HG03196 (cell line): ENCODE measurements around the gene NUP58.

Experiments
- ATAC-seq: cut with Tn5 transposase; IDR thresholded peaks from one replicate; pipeline ENCODE4 v1.9.1; 2021; ENCODE audit not compliant: unreplicated experiment

Gene NUP58, protein sequence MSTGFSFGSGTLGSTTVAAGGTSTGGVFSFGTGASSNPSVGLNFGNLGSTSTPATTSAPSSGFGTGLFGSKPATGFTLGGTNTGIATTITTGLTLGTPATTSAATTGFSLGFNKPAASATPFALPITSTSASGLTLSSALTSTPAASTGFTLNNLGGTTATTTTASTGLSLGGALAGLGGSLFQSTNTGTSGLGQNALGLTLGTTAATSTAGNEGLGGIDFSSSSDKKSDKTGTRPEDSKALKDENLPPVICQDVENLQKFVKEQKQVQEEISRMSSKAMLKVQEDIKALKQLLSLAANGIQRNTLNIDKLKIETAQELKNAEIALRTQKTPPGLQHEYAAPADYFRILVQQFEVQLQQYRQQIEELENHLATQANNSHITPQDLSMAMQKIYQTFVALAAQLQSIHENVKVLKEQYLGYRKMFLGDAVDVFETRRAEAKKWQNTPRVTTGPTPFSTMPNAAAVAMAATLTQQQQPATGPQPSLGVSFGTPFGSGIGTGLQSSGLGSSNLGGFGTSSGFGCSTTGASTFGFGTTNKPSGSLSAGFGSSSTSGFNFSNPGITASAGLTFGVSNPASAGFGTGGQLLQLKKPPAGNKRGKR

GRCh38 chr13:25301347-25302113 is at the start of gene NUP58:
TSS of gene NUP58 (plus strand) at chr13:25301625. CDS start at chr13:25301774, 149 bp downstream.
- ATAC-seq = peak; percentile 98

- no peak for ATAC-seq
Observed at GRCh38 chr13:25252225-25252624, 49.2 kb upstream of the NUP58 start.

- no peak for ATAC-seq
Observed at GRCh38 chr13:25252752-25253151, 48.7 kb upstream of the NUP58 start.

DNA sequence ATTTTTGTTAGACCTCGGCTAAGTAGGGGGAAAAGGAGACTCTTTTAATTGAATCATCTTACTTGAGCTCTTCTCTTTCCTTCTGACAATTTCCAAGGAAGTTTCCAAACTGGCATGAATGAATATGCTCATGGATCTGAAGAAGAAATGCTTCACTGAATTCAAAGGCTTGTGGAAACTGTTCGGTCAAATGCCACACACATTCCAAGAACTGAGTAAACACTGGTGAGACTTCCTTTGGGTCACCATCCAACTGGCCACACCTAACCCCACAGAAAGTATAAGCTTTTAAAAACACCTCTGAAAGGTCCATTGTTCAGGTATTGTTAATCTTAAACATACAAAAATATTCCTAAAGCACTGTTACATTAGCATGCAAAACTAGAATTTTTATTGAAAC is 47.7 kb upstream of the NUP58 start:
- no peak for ATAC-seq

GRCh38 chr13:25262261-25262660 is 39.2 kb upstream of the NUP58 start:
- ATAC-seq = no peak

GRCh38 chr13:25266706-25267105 is 34.7 kb upstream of the NUP58 start:
- ATAC-seq = no peak

DNA sequence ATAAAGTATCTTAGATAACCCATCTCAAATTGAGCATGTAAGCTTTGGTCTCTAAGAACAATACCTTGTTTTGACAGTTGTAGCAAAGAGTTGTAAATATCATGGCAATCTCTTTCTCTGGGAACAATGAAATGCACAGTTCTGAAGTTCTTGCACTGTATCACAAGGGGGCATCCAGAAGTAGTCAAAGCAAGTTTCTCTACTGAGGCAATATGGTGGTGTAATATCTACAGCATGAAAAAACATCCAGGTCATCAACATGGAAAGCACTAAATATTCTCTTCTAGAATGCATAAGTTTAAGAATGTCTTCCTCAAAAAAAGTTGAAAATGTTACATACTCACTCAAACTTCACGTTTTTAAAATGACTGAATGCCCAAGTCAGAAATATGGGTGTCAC is 33.7 kb upstream of the NUP58 start:
- no peak for ATAC-seq

DNA sequence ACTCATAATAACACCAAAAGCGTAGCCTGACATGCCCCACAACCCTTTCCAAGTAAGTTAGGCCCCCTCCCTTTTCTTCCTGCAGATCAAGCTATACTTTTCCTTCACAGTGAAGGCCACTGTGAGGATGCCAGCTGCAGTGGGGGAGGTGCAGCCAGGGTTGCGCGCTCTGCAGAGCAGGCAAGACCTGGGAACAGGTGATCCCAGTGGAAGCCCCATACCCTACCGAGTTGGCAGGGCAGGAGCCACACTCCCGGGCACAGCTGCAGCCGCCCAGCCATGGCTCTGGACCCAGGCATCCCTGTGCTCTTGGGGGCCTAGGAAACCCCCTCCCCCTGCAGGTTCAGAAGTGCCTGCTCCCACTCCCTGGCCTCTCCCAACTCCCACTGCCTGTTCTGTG is 32.9 kb upstream of the NUP58 start:
- no peak for ATAC-seq

DNA sequence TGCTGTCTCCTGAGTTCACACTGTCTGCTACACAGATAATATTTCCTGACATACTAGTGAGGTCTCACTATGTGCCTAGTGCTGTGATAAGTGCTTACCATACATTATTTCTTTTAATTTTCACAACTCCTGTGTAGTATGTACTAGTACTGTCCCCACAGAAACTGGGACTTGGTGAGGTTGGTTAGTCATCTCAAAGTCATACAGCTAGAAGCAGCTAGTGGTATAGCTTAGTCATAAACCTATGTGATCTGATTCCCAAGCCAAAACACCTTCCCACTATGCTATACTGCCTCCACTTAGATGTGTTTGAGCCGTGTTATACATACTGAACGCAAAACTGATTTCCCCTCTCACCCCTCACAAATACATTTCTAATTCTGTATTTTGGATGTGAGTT is 24.7 kb upstream of the NUP58 start:
- ATAC-seq = no peak

GRCh38 chr13:25280396-25280795 is 21.0 kb upstream of the NUP58 start:
- ATAC-seq = no peak

DNA sequence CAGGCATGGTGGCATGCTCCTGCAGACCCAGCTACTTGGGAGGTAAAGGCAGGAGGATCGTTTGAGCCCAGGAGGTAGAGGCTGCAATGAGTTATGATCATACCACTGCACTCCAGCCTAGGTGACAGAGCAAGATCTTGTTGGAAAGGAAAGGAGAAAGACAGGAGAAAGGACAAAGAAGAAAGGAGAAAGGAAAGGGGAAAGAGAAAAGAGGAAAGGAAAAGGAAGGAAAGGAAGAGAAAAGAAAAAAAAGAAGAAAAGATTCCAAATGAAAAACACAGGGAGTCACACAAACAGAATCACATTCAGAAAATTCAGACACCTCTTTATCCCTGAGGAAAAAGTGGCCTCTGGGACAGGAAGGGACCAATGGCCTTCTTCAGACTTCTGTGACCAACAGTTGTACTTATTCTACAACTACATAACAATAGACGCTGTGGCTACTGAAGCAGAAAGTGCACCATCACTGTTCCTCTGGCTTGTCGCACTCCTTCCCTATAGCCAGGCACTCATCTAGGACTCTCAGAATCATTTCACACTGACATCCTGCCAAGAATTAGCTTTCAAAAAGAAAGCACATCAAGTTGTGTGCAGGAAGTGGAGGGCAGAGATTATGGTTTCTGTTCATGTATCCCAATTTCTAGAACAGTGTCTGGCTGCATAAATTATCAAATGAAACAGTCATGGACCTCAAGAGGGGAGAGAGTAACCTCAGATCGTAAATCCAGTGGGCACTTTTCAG is 20.1 kb upstream of the NUP58 start:
- peak; percentile 48 for ATAC-seq

- ATAC-seq = peak; percentile 28
Observed at GRCh38 chr13:25281935-25282332, 19.5 kb upstream of the NUP58 start.

DNA sequence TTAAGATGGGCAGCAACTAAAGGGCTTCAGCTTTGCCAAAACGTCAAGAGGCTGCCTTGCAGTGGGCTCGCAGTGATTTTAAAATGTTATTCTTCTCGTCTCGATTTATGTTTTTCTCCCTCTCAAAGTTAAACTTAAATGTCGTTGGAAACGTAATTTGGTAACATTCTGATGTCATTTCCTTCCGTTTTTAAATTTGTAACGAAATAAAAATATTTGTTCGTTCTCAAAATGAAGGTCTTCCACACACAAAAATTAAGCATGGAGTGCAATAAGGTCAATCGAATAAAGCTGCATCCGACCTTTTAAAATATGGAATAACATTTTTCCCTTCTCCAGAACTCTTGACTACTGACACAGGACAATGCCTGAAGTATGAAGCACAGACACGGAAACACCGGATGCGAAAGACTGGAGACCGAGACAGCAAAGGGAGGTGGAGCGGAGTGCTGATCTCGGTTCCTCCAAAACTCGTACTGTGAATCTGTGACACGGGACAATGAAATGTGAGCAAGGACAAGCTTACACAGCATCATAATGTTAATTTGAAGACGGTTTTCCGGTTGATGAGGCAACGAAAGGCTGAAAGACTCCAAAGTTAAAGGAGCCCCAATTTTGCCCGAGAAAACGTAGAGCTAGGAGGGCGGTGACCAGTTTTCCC is 15.0 kb upstream of the NUP58 start:
- ATAC-seq = peak; percentile 25

- ATAC-seq = peak; percentile 97
Observed at GRCh38 chr13:25286969-25287961, 14.2 kb upstream of the NUP58 start, which contains the start of gene MTMR6. TSS of gene MTMR6 (minus strand) at chr13:25287488. CDS start at chr13:25287247, 241 bp downstream.

- no peak for ATAC-seq
Observed at GRCh38 chr13:25288966-25289365, 12.5 kb upstream of the NUP58 start.

DNA sequence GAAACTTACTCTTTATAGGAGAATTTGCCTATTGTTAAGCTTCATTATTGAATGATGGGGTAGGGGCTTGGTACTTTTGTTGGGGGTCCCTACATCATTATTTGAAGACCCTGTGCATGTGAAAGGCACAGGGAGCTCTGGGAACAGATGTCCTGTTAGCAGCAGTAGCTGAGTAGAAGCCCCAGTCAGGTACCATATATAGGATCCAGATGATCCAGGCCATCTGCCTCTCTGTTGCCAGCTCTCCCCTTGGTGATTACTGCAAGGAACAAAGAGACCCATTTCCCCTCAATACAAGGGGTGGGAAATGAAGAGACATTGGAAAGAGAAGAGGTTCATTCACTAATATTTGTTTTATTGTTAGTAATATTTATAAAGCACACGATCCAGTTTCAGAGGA is 9.7 kb upstream of the NUP58 start:
- no peak for ATAC-seq

GRCh38 chr13:25292301-25292700 is 9.1 kb upstream of the NUP58 start:
- ATAC-seq = no peak

DNA sequence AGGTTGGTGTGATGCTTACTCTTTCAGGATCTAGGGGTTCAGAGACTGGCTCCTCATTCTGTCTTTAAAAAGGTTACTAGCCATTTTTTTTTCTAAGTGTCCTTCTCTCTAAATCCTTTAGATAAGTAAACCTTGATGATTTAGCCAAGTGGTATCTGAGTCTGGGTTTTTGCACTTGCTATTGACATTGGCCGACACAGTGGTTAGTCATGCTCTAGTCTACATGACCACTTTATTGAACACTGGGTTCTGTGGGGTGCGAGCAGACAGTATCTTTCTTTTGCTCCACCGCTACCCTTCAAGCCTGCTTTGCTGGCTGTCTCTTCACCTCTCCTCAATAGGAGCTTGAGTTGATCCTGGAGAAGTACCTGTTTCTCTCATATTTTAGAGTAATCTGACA is 6.2 kb upstream of the NUP58 start:
- no peak for ATAC-seq

DNA sequence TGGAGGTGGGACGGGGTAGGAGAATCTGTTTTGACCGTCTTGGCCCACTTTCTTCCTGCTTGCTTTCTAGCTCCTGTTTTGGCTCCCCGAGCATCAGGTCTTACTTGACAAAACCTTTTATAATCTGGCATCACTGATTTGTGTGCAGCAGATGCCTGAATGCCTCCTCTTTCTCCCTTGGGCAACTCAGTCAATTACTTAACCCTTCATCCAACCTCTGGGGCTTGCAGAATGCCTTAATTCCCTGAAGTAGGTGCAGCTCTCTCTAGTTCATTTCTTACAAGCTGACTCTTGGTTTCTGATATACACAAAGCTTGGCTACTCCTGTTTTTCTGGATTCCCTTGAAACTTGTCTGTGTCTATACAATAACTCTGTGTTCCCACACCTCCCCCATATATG is 5.7 kb upstream of the NUP58 start:
- ATAC-seq = no peak
